ENCODE results near the gene C19orf18.

The C19orf18 gene

DNA sequence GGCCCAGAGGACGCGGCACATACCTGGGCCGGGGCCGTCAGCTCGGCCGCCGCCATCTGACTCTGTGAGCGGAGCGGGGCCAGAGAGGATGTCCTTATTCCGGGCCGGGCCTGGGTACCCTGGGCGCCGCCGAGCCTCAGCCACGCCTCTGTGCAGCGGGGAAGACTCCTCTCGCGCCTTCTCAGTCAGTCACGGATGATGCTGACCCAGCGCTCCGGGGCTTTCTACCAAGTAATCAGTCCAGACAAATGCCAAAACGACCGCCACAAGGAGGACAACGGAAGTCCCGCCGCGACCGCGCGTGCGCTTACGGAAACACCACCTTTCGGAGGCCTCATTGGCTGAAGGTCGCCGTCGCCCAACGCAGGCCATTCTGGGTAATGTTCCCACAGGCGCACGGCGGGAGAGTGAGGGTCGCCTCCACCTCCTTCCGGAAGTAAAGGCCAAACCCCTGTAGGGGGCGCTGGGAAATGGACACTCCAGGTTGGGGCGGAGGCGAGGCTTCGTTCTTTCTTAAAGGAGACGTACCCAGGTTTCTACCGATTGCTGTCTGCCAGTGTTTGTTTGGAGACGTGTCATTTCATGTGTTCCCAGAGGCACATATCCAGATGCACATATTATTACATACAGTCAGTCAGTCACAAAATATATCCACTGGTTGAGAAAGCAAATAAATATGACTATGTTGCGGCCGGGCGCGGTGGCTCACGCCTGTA lies 26.8 kb downstream of the C19orf18 start, which contains the start of gene ZNF256:
Gene ZNF256 (minus strand): TSS at position 288 of the 716 bp plus-strand sequence. CDS start 232 bp downstream, at position 56.
- peak; percentile 98 for DNase-seq (ENCODE audit: low spot score)

DNA sequence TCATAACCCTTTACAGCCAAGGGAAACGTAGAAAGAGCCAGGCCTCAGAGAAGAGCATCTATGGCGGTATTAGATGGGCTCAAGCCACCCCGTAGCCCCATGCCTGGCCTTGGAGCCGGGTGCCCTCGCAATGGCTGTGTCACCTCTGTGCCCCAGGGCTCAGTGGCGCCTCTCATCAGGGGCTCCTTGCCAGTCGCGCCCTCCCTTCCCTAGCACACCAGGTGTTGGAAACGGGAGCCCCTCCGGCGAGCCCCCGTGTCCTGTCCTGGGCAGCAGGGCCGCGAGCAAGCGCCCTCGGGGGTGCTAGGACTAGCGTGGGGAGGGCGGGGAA lies 27.3 kb downstream of the C19orf18 start:
- no peak for DNase-seq (ENCODE audit: low spot score)

DNA sequence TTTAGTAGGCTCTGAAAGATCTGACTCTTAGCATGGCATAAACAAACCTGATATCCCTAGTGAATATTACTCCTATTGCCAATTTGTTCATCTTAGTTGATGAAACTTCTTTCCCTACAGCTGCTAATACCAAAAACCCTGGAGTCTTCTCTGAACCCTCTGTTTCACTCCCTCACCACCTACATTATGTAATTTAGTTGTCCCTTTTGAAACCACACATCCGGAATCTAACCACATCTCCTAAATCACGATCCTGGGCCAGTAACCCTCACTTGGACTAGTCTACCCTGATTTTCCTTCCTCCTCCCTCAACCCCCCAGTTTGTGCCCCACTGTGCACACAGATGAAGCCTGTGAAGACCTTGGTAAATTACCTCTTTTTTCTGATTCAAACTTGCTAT lies 28.0 kb downstream of the C19orf18 start:
- no peak for DNase-seq (ENCODE audit: low spot score)

DNA sequence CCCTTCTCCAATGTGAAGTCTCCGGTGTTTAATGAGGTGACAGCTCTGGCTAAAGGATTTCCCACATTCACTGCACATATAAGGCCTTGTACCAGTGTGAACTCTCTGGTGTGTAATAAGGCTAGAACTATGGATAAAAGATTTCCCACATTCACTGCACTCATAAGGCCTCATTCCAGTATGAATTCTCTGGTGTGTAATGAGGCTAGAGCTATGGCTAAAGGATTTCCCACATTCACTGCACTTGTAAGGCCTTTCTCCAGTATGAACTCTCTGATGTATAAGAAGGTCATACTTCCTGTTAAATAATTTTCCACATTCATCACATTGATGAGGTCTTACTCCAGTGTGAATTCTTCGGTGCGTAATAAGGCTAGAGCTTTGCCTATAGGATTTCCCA lies 32.7 kb downstream of the C19orf18 start:
- DNase-seq (ENCODE audit: low spot score), result no peak

DNA sequence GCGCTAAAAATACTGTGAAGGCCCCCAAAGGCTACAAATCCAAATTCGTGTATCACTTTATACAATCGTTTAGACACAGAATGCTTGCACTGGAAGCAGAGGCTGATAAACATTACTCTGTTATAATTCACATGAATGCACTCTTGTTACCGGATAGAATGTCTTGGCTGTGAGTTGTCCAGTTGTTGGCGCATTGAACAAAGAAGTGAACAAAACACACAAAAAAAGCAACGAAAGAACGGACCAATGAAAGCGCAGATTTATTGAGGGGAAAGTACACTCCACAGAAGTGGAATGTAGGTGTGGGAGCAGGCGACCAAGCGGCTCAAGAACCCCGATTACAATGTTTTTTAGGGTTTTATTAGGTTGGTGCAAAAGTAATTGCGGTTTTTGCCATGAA lies 38.6 kb downstream of the C19orf18 start:
- DNase-seq (ENCODE audit: low spot score), result no peak

DNA sequence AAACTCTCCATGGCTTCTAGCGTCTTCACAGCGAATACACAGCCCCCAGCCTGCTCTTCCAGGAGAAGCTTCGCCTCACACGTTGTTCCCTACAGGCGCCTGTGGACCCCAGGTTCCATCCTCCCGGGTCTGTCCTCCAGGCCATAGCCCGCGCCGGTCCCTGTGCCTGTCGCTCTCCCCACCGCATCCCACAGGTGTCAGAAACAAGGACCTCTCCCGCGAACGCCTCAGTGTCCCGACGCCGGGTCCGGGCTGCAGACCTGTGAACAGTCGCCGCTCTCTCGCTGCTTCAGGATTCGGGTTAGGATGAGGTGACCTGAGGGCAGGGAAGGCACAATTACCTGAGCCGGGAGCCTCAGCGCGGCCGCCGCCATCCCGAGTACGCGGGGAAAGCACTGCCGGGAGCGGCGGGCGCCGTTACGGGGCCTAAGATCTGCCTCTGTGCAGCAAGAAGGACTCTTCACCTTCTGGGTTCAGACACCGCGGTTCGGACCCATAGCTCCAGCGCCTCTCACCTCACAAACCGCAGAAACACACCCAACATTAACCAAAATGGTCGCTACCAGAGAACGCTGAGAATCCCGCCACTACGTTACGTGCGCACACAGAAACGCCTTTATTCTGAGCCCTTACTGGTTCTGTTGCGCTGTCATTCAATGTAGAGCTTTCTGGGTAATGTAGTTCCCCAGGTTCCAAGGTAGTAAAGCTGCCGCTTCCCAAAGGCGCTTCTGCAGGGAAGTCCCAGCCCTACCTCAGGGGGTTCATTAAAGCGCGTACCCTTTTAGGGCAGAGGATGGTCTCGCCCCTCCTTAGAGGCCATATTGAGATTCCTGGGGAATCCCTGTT lies 39.3 kb downstream of the C19orf18 start, which contains the start of gene ZNF418:
Gene ZNF418 (minus strand): TSS at position 583 of the 846 bp plus-strand sequence. CDS start 1,580 bp downstream, outside the sequence.
- DNase-seq (ENCODE audit: low spot score), result peak; percentile 78

DNA sequence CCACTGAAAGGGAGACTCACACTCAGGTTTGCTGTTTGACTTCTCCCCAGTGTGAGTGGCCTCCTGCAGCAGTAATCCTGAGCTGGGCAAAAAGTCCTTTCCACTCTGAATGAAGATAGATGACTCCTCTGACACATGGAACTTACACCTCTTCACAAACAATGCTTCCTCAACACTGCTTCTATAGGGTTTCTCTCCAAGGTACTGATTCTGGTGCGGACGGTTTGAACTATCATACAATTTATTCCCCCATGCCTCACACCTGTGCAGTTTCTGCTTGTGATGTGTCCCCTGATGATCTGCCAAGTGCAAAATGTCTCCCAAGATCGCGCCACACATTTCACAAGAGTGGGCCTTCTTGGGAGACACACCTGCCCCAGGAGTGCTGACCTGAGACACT lies 46.7 kb downstream of the C19orf18 start:
- no peak for DNase-seq (ENCODE audit: low spot score)

DNA sequence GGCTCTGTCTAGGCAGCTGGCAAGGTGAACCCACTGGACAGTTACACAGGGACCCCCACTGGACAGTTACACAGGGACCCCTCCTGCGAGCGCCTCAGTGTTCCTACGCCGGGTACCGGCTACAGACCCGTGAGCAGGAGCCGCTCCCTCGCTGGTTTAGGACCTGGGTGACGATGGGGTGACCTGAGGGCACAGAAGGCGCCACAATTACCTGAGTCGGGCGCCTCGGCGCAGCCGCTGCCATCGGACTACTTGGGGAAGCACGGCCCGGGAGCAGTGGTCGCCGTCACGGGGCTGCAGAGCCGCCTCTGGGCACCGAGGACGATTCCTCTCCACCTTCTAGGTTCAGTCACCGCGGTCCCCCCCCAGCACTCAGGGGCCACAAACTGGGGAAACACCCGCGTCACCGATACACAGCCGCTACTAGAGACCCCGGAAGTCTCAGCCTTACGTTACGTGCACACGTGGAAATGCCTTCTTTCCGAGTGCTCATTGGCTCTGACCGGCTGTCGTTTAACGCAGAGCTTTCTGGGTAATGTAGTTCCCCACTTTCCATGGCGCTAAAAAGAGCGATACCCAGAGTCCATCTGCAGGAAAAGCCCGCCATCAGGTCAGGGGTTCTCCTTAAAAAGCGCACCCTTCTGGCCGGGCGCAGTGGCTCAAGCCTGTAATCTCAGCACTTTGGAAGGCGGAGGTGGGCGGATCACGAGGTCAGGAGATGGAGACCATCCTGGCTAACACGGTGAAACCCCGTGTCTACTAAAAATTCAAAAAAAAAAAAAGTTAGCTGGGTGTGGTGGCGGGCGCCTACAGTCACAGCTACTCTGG lies 58.0 kb downstream of the C19orf18 start, which contains the start of gene ZNF417:
Gene ZNF417 (minus strand): TSS at position 425 of the 828 bp plus-strand sequence. CDS start 181 bp downstream, at position 244.
- peak; percentile 95 for DNase-seq (ENCODE audit: low spot score)

DNA sequence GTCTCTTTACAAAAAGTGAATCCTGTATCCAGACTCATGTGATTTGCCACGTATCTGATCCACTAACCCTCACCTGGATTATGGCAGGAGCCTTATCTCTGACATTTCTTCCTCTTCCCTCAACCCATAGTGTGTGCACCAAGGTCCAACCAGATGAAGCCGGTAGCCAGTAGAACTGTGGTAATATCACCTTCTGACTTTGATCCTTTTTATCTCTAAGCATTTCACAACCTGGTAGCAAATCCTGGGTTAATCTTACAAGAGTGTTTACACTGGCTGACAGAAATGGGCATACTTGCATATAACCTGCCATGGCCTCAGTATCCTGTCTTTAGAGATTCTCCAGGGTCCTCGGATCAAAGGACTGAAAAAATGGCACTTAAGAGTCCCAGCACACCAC lies 59.8 kb downstream of the C19orf18 start:
- no peak for DNase-seq (ENCODE audit: low spot score)

Data from AG20443 (cell line).